HCT116 (cell line): ENCODE measurements around the gene ENTREP1.

Source experiments
- EGR1 ChIP-seq: IDR thresholded peaks from 2 replicates; pipeline ENCODE4 v1.6.1; 2012; ENCODE audit warnings: low read depth
- MAX ChIP-seq: IDR thresholded peaks from 2 replicates; pipeline ENCODE4 v1.6.1; 2012
- POLR2A ChIP-seq: IDR thresholded peaks from 2 replicates; pipeline ENCODE4 v1.7.0; 2011; ENCODE audit warnings: borderline replicate concordance; ENCODE audit not compliant: insufficient read depth, insufficient read length; ENCODE audit errors: extremely low read depth
- TF ChIP-seq, protein P1 (sequence below), 3 experiments: fragments of 200-600 bp in 1 of 3; sonication (generic) in 1 of 3; IDR thresholded peaks in 2 of 3; conservative IDR thresholded peaks in 1 of 3; 2 replicates each; pipeline ENCODE4 v1.5.1; 2012 to 2017; ENCODE audit warnings: low read depth in 2 of 3, low read length in 2 of 3, antibody characterized with exemption in 1 of 3, borderline replicate concordance in 1 of 3, control low read depth in 1 of 3, mild to moderate bottlenecking in 1 of 3, mixed read lengths in 1 of 3, mixed run types in 1 of 3, moderate library complexity in 1 of 3; ENCODE audit not compliant: insufficient read depth in 1 of 3

GRCh38 chr9:69389437-69389995 is 64.5 kb downstream of the ENTREP1 start:
- TF ChIP-seq, protein P1, sequence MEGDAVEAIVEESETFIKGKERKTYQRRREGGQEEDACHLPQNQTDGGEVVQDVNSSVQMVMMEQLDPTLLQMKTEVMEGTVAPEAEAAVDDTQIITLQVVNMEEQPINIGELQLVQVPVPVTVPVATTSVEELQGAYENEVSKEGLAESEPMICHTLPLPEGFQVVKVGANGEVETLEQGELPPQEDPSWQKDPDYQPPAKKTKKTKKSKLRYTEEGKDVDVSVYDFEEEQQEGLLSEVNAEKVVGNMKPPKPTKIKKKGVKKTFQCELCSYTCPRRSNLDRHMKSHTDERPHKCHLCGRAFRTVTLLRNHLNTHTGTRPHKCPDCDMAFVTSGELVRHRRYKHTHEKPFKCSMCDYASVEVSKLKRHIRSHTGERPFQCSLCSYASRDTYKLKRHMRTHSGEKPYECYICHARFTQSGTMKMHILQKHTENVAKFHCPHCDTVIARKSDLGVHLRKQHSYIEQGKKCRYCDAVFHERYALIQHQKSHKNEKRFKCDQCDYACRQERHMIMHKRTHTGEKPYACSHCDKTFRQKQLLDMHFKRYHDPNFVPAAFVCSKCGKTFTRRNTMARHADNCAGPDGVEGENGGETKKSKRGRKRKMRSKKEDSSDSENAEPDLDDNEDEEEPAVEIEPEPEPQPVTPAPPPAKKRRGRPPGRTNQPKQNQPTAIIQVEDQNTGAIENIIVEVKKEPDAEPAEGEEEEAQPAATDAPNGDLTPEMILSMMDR (IDR thresholded peaks at IDR 0.05 in 2 of 3, conservative IDR thresholded peaks at IDR 0.05 in 1 of 3; ENCODE audit: borderline replicate concordance in 1 of 3, insufficient read depth in 1 of 3, low read depth in 2 of 3, low read length in 2 of 3) = no peak
- TF ChIP-seq MAX (no peak), EGR1 (no peak), POLR2A (no peak)
